CD4-positive, alpha-beta T cell treated with Interleukin-4 for 4 hours (primary cell): ENCODE results near the gene SYNDIG1.

Experiments
- DNase-seq: peaks from one replicate; pipeline ENCODE4 v3.0.0-alpha.2; 2020

The SYNDIG1 gene

DNA sequence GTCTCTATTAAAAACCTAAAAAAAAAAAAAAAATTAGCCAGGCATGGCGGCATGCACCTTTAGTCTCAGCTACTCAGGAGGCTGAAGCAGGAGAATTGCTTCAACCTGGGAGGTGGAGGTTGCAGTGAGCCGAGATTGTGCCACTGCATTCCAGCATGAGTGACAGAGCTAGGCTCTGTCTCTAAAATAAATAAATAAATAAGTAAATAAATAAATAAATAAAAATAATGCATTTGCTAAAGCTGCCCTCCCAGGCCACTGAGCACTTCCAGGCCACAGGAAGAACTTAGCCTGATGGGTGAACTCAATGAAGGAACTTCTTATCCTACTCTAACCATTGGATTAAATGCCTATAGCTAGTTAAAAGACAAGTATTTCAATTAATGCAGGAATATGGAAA is 104.9 kb downstream of the SYNDIG1 start:
- no peak for DNase-seq

- DNase-seq: no peak
Observed at GRCh38 chr20:24574797-24575196, 105.4 kb downstream of the SYNDIG1 start.

DNA sequence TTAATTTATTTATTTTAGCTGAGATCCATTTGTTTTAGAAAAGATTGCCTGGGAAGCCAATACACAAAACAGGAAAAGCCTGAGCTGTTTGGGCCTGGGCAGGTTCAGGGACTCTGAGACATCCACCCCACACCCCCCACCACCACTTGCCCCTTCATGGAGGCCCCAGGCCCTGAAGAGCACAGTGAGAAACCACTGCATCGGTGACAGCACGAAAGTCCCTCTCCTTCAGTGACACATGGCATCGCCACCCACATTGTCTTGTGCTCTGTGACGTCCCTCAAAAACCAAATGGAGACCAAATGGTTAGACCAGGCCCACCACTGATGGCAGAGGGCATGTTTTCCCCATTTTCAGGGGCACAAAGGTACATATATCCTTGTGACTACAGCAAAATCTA is 106.4 kb downstream of the SYNDIG1 start:
- no peak for DNase-seq

DNA sequence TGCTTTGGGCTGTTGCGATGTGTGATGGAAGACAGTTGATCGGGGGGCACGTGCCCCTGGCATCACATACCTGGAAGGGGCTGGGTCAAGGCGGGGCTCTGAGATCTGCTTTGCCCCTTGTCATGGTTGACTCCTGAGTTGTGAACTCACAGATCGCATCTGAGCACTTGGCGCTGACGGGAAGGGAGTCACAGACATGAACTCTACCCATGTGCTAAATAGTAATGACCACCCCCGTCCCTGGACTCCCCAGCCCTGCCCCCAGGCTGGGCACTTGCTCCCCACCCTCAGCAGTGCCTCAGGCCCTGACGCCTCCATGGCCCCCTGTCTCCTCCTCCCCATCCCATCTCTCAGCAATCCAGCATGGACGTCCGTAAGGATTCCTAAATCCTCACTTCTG is 107.0 kb downstream of the SYNDIG1 start:
- no peak for DNase-seq

GRCh38 chr20:24577271-24577909 is 108.0 kb downstream of the SYNDIG1 start:
- no peak for DNase-seq

GRCh38 chr20:24578567-24579415 is 109.4 kb downstream of the SYNDIG1 start:
- DNase-seq: no peak

GRCh38 chr20:24579475-24579874 is 110.0 kb downstream of the SYNDIG1 start:
- DNase-seq: no peak

DNA sequence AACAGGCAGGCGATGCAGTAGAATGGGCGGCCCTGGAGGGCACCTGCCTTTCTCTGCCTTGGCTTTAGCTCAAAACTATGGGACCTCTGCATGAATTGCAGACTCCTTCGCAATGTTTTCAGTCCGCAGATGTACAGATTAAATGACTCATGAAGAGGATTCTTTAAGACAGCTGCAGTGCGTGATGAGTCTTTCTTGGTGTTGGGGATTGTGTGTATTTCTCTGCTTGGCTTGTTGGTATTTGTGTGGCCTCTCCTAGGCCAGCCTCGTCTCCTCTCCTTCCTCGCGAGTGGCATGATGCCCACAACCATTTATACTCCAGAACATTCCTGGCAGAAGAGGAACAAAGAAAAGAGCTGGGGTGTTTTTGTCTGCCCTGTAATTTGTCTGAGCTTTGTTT is 110.6 kb downstream of the SYNDIG1 start:
- DNase-seq: no peak

GRCh38 chr20:24580855-24581254 is 111.4 kb downstream of the SYNDIG1 start:
- no peak for DNase-seq

- no peak for DNase-seq
Observed at GRCh38 chr20:24581443-24582170, 112.2 kb downstream of the SYNDIG1 start.

DNA sequence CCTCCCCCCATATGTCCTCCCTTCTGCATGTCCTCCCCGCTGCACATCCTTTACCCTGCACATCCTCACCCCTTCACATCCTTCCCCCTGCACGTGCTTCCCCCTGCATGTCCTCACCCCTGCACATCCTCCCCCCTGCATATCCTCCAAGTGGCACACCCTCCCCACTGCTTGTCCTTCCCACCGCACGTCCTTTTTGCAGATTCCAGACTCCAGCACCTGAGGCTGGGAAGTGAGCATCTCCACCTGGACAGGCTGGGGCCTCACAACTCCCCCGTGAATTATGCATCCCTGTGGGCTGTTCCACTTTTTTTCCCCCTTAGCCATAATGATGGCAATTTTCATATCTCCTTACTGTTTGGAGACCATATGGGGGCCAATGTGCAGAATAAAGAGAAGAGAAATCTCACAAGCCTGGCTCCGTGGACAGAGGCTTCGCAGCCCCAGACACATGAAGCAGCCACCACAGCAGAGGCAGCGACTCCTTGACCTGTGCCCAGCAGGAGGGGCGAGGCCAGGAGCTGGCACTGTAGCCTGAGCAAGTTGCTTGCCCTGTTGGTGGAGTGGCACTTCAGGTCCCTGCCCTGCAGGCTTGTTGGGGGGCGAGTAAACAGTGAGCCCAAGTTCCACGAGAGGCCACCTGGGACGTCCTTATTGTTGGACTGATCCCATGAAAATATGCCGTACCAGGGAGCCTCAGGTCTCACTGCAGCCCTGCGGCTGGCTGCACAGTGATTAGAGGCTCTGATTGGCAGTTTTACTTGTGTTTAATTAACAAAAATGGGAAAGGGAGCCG is 113.1 kb downstream of the SYNDIG1 start:
- no peak for DNase-seq

- no peak for DNase-seq
Observed at GRCh38 chr20:24583169-24583792, 113.9 kb downstream of the SYNDIG1 start.

DNA sequence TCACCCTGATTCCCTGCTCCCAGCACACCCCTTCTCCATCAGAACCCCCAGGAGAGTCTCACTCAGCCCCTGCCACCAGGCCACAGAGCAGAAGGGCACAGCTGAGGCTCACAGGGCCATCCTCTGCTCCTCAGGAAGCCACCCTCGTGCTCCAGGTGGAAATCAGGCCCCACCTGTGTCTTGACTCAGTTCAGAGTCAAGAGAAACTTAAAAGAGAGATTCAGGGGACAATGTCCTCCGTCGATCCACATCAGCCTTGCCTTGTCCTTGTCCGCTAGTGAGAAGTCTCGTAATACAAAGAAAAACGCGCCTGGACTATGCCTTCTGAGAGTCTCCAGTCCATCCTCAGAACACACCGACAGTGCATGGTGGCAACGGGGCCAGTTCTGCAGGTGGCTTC is 114.6 kb downstream of the SYNDIG1 start:
- DNase-seq: no peak

DNA sequence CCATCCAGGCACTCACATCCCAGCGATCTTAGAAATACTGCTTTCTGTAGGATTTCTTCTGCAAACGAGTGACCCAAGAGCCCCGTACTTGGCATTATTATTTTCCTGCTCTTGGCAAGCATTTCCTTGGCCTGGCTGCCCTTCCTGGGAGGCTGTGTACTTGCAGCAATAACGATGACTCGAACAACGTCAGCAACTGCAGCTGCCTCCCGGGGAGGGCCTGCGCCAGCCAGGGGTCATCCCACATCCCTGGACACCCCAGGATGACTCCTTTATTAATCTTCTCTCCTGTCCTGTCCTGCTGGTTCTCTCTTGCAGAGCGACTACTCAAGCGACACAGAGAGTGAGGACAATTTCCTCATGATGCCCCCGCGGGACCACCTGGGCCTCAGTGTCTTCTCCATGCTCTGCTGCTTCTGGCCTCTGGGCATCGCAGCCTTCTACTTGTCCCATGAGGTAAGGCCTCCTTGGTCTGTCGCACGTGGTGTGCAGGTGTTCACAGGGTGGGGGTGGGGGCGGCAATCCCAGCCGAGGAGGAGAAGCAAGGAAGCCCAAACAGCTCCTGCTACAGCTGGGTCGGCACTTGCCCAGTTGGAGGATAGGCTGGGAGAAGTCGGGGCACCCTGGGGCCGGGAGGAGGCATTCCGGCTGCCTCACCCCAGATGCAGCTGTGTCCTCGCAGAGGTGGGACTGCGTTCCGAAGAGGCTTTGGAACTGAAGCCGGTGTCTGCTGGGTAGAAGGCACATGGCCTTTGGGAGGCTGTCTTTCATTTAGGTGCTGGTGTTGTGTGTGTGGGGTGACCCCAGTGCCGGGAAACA is 115.3 kb downstream of the SYNDIG1 start:
- no peak for DNase-seq

GRCh38 chr20:24585796-24586522 is 116.5 kb downstream of the SYNDIG1 start:
- DNase-seq: no peak

DNA sequence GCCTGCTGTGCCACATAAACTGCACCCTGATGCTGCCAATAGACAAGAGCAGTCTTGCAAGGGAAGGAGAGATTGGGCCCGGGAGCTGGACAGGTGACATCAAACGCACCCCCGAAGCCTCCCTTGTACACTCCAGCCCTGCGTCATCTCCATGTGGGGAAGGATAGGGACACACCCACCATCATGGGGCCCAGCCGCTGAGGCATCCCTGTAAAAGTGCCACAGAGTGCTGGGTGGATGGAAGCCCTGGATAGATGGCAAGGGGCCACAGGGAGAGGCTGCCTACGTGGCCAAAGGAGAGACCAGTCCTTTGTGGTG is 117.1 kb downstream of the SYNDIG1 start:
- DNase-seq: no peak

GRCh38 chr20:24587384-24588046 is 118.1 kb downstream of the SYNDIG1 start:
- no peak for DNase-seq

DNA sequence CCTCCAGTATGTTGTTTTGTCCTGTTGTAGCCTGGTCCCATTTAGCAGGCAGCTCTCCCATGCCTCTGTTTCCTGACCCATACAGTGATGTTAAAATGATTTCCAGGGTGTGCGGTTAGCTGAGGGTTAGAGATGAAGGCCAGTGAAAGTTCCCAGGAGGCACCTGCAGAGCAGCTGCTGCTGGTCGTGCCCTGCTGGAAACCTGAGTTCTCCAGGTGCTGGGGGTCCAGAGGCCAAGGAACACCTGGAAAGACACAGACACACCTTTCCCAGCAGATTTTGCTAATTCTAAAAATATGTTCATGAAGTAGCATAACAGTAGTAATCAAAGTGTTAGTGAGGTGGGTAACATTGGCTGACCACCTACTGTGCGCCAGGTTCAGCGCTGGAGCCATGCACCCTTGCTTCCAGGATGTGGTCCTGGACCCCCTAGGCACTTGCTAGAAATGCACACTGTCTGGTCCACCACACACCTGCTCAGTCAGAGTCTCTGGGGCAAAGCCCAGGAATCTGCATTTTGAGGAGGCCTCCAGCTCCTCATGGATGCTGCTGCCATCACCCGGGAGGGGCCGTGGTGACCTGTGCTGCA is 118.7 kb downstream of the SYNDIG1 start:
- no peak for DNase-seq

- DNase-seq: no peak
Observed at GRCh38 chr20:24588725-24589340, 119.4 kb downstream of the SYNDIG1 start.

DNA sequence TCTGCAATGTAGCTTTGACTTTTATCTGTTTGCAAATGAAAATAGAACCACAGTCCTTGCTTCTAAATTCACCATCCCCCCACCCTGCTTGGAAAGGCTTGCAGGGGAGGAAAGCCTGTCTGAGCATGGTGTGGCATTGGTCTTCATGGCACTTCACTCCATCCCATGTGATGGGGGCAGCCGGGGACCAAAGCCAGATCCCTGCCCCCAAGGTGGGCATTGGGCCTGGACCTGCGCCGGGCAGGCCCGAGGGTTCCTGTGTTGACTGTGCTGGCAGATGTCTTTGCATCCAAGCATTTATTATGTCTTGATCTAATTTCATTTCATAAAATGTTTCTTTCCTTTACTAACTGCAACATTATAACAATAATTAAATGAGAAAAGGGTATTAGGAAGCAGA is 120.0 kb downstream of the SYNDIG1 start:
- no peak for DNase-seq
